ENCODE data around the gene MED13. TPM values are rescaled to one million over a fixed set of nuclear protein-coding genes. Genes with fewer than 3 reads are reported as not detected.
A peak's percentile ranks its signal among the peaks of the same experiment; 100 is the strongest.

MED13 gene
- total and polyA plus RNA-seq, 9 of the 15 experiments (the other 6 are each of a cell fraction or from before 2014, with no cell fraction given): 5.4 to 48.4 (median 28.2) TPM

DNA sequence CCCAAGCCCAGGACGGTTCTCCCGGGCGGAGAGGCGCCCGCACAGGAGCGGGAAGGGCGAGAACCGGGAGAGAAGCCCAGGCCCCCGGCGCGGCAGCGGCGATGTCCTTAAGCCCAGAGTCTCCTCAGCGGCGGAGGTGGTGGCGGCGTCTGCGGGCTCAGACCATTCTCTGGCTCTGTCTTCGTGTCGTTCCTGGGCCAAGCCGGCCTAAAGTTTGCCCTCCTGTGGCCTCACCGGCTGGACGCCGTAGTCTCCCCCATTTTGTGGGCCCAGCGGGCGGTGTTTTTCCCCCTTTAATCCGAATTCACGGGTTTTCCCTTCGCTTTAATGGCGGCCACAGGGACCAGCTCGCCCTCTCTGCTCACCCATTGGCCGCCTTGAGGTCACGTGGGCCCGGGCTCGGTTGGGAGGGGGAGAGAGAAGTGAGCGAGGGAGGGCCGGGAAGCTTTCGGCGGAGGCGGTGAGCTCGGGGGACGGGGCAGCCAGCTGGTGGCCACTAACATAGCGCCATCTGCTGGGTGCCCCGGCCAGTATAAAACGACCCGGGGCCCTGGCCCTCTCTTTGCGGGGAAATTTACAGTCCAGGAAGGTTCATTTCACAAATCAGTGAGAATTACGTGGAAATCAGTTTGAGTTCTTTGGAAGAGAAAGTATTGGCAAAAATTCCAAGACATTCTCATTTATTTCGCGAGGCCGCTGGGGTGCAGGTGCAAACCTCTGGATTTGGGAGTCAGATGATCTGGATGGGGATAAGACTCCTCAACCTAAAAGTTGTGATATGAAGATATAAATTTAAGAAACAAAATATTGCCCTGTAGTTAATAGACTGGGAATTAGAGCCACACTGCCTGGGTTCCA lies 762 bp upstream of the MED13 start (continued):
- TF ChIP-seq THAP12 (CRISPR knock-in tag; IDR thresholded peaks at IDR 0.05) (0 out of 2 replicates have a peak, but pooled peaks have one; percentile 13), SMARCE1 (IDR thresholded peaks at IDR 0.05) (peak; percentile 60; the same call in 1 of the 2 replicates), ZNF395 (CRISPR knock-in tag; IDR thresholded peaks at IDR 0.05) (0 out of 2 replicates have a peak, but pooled peaks have one; percentile 22)
